ENCODE data around the gene SPATS2L. TPM values are rescaled to one million over a fixed set of nuclear protein-coding genes. Genes with fewer than 3 reads are reported as not detected.

The SPATS2L gene
- total RNA-seq, 1 donor from 2014 or later: 98.0 TPM

DNA sequence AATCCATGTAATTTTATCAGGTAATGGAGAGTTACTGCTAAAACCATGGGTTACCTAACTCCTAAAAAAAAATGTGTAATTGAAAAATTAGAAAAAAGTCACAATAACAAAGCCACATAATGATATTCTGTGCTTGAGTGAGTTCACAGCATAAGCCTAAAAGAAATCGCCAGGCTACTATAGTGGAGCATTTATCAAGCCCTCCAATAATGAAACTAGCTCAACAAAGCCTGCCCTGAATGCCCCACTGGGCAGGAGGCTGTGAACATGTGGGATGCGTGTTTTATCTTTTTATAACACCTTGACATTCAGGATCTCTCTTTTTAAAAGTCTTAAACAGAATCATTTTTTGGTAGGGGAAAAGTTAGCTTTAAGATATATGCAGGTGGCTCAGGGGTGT is 117.0 kb downstream of the SPATS2L start:
- no peak for ATAC-seq
- intact Hi-C loops (cut with micrococcal nuclease): no loop called here
- DNase-seq: no peak

- intact Hi-C loops (cut with micrococcal nuclease): no loop called here
- no peak for ATAC-seq
- no peak for DNase-seq
Observed at GRCh38 chr2:200425026-200425821, 118.7 kb downstream of the SPATS2L start.

DNA sequence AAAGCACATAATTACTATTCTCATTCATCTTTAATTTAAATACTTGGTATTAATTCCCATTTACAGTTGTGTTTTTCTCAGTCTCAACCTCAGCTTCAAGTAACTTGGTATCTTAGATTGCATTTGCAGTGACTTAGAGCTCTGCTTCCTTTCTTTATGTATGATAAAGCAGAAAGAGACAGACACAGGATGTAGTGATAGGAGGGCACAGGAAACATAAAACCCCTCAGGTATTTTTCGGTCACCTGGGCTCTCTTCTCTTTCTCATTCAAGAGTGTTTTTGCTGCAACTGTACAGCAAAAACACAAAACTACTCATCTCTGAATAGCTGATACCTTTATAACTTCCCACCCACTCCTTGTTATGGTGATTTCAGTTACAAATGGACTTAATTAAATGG is 120.3 kb downstream of the SPATS2L start:
- intact Hi-C loops (cut with micrococcal nuclease): no loop called here
- no peak for DNase-seq
- no peak for ATAC-seq

- no peak for DNase-seq
- intact Hi-C loops (cut with micrococcal nuclease): no loop called here
- no peak for ATAC-seq
Observed at GRCh38 chr2:200428961-200429665, 122.6 kb downstream of the SPATS2L start.

GRCh38 chr2:200430017-200430416 is 123.5 kb downstream of the SPATS2L start:
- intact Hi-C loops (cut with micrococcal nuclease): no loop called here
- ATAC-seq (no peak), DNase-seq (no peak)

- intact Hi-C loops (cut with micrococcal nuclease): no loop called here
- DNase-seq (no peak), ATAC-seq (no peak)
Observed at GRCh38 chr2:200431996-200432705, 125.7 kb downstream of the SPATS2L start.

GRCh38 chr2:200435379-200435778 is 128.9 kb downstream of the SPATS2L start:
- intact Hi-C loops (cut with micrococcal nuclease): no loop called here
- DNase-seq (no peak), ATAC-seq (no peak)

GRCh38 chr2:200438251-200438650 is 131.8 kb downstream of the SPATS2L start:
- DNase-seq: no peak
- peak; percentile 31 for ATAC-seq
- intact Hi-C loops (cut with micrococcal nuclease): no loop called here

DNA sequence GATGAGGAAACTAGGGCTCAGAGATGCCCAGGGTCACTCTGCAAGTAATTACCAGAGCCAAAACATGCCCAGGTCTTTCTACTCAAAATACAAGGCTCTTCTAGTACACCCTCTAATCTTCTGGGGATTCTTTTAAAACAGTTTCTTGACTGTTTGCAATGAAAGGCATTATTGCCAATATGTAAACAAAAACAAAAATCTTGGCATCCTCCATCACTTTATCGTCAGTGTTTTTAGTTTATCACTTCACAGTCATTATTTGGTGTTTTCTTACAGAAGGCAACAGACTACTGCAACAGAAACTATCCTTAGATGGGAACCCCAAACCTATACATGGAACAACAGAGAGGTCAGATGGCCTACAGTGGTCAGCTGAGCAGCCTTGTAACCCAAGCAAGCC is 132.4 kb downstream of the SPATS2L start:
- intact Hi-C loops (cut with micrococcal nuclease): no loop called here
- ATAC-seq (no peak), DNase-seq (no peak)

DNA sequence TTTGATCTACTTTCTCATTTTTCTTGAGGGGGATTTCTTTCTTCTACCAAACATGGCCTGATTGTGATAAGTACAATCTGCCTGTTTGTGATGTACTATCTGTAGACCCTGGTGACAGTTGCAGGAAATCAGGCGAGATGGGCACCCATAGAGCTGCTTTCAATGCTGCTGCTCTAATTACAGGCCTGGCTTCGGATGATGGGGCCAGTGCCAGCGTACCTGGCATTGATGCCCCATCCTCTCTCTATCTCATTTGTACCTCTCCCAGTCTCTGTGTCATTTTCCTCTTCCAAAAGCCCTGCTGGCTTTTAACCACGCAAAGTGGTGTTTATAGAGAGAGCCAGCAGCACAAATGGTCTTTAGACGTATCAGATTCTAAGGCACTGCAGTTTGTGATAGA is 133.5 kb downstream of the SPATS2L start:
- no peak for DNase-seq
- intact Hi-C loops (cut with micrococcal nuclease): no loop called here
- ATAC-seq: no peak

- ATAC-seq (peak; percentile 60), DNase-seq (no peak)
- intact Hi-C loops (cut with micrococcal nuclease): no loop called here
Observed at GRCh38 chr2:200442471-200442870, 136.0 kb downstream of the SPATS2L start.

DNA sequence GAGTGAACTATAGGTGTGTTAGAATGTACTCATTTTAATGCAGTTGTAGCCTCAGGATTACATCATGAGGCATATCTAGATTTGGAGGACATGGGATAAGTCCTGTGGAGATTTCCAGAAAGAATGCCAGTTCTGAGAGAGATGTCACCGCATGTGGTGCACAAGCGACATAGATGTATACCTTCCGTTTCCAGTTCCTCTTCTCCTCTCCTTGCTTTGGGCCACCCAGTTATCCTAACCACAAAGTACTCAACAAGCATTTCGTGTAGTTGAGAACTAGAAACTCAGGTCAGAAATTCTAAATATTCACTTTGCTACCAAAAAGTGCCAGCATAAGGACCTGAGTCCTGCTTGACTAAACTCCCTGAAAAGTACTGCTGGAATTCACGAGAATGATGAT is 136.9 kb downstream of the SPATS2L start:
- ATAC-seq: no peak
- intact Hi-C loops (cut with micrococcal nuclease): no loop called here

GRCh38 chr2:200443916-200444315 is 137.4 kb downstream of the SPATS2L start:
- no peak for ATAC-seq
- DNase-seq: no peak
- intact Hi-C loops (cut with micrococcal nuclease): no loop called here

More for the DNA sequence above, 136.9 kb downstream of the SPATS2L start:
- DNase-seq: no peak

- DNase-seq (no peak), ATAC-seq (no peak)
- intact Hi-C loops (cut with micrococcal nuclease): no loop called here
Observed at GRCh38 chr2:200444530-200444929, 138.0 kb downstream of the SPATS2L start.

DNA sequence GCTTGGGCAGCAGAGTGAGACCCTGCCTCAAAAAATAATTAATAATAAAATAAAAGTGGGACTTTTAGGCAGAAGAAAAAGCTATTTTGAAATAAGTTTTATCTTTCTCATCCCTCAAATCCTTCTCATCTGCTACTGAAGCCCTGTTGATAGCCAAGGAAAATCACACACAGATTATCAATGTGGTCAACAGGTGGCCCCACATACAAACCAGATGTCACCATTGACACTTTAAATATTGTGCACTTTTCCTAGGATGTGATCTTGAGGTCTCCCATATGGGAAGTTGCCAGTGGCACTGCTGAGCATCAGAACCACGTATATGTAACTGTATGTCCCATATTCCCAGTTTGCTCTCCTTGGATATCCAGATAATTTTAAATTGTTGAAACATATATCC is 138.8 kb downstream of the SPATS2L start:
- intact Hi-C loops (cut with micrococcal nuclease): no loop called here
- DNase-seq: no peak
- ATAC-seq: no peak

- ATAC-seq (no peak), DNase-seq (no peak)
- intact Hi-C loops (cut with micrococcal nuclease): no loop called here
Observed at GRCh38 chr2:200446612-200447011, 140.1 kb downstream of the SPATS2L start.

GRCh38 chr2:200447139-200447855 is 140.8 kb downstream of the SPATS2L start:
- intact Hi-C loops (cut with micrococcal nuclease): no loop called here
- DNase-seq (no peak), ATAC-seq (no peak)

DNA sequence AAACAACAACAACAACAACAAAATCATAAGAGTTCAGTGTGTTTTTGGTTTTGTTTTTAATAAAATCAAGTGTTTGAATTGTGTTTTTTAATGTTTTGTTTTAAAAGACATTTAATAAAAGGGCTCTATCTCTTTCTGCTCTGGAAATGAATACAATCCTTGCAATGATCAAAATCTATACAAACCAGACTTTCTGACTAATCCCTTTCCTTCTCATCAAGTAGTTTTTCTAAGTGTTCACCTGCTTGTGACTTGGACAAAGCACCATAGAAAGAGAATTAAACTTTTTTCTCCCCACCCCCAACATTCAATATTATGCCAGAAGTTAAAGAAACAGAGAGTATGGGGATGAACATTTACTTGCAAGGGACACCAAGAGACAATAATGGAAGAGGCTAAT is 142.0 kb downstream of the SPATS2L start:
- no peak for DNase-seq
- intact Hi-C loops (cut with micrococcal nuclease): no loop called here
- ATAC-seq: no peak

DNA sequence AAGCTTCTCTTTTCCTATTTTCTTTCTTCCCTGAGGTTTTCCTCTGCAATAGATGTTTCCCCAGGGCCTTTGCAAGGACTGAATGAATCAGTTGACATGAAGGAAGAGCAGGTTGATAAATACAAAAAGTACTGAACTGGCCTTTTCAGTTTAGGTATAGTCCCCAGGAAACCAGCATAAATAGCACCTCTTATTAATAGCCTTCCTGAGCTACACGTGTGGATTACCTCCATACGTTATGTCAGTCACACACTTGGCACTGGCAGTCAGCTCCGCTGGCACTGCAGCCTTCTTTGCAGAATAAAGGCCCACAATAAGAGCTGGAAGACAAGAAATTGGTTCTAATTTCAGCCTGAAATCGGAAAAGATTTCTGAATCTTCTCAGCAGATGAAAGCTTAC is 142.7 kb downstream of the SPATS2L start:
- DNase-seq (no peak), ATAC-seq (no peak)

GRCh38 chr2:200450288-200450687 is 143.8 kb downstream of the SPATS2L start:
- intact Hi-C loops (cut with micrococcal nuclease): no loop called here
- DNase-seq: no peak
- no peak for ATAC-seq

More for the DNA sequence above, 142.7 kb downstream of the SPATS2L start:
- intact Hi-C loops (cut with micrococcal nuclease): no loop called here

Measured in left ventricle myocardium superior (tissue), 1 donor.